ENCODE data around the gene YTHDF2. TPM values are rescaled to one million over a fixed set of nuclear protein-coding genes. Genes with fewer than 3 reads are reported as not detected.
A peak's percentile ranks its signal among the peaks of the same experiment; 100 is the strongest.
"Not testable (repeated sequence)": the region's sequence is repeated elsewhere in the genome, so short reads cannot be mapped to it uniquely, and the experiment has no call there.

The YTHDF2 gene
- total and polyA plus RNA-seq, 5 donors = 27.2 to 43.3 (median 34.5) TPM

DNA sequence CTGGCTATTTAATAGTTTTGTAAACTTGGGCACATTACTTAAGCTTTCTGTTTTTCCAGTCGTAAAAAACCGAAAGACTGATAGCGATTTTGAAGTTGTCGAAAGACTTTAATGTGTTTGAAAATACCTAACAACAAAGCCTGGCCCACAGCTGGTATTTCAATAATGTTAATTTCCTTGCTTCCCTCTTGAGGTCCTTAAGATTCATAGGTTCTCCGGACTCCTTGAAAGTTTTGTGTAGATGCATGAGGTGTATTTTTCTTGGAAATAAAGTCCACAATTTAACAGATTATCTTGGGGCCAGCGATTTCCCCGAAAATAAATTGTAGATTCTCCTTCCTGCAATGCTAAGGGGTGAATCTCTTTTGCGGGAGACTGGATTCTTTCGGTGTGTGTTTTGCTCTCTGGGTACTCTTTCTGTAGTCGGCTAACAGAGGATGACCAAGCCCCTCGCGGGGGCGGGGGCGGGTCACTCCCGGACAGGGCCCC lies 735 bp upstream of the YTHDF2 start:
- Histone ChIP-seq H3K4me3 (ENCODE audit: low read length) (peak overlapping the region; percentile 56), H3K27me3 (ENCODE audit: control insufficient read depth, insufficient read depth) (no peaks in the 10 kb centered on the region), H3K27ac (ENCODE audit: low read length) (peak overlapping the region; percentile 65), H3K9me3 (ENCODE audit: control insufficient read depth, low read length) (no peaks in the 10 kb centered on the region), H3K4me1 (ENCODE audit: control insufficient read depth, insufficient read depth, low read length) (no peaks in the 10 kb centered on the region)
- DNase-seq (no peak), ATAC-seq (no peak)
- intact Hi-C loops (cut with DNase I) = loop anchor here in 2 of 4 donors (5.0 kb wide), 1 partner anchor 94 kb away; the partner anchor contains the start of gene TAF12 (in 2 of the 2)
- 9% methylated on average over 15 of the region's 15 CpGs for WGBS

DNA sequence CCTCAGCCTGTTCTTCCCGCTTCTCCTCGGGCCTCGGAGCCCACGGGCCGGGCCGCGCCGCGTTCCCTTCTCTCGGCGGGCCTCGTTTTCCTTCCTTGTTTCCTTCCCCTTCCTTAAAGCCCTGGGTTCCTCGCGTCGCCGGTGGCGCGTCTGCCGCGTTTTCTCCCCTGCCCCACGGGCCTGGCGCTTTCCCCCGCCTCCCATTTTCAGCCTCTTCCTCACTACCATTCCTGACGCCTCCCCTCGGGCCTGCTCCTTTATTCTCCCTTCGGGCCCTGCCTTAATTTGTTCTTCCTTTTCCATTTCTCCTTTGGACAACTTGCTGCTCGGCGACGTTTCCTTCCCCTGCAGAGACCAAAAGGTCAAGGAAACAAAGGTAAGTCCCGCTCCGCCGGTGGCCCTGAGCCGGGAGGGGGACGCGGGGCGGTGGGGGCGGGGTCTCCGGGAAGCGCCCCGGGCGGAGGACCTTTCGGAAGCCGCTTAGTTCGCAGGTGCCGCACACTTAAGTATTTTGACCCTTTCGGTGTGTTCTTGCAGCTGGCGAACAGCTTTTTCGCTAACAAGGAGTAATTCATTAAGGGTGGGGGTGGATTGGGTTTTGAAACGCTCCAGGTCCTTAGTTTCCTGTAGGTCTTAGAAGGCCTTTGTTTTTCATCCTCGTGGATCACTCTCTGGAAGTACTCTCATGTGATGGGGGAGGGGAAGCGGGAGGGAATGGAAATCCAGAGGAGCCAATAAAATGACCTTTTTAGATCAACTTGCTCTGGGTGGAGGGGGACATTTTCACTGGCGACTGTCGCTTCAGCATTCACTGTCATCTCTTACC lies 780 bp downstream of the YTHDF2 start:
- peak in 2 of 3 donors; percentile 31 to 65 for DNase-seq
- peak overlapping the region; percentile 92 for H3K4me3 ChIP-seq (ENCODE audit: low read length)
- H3K9me3 ChIP-seq (ENCODE audit: control insufficient read depth, low read length) = no peaks in the 10 kb centered on the region

DNA sequence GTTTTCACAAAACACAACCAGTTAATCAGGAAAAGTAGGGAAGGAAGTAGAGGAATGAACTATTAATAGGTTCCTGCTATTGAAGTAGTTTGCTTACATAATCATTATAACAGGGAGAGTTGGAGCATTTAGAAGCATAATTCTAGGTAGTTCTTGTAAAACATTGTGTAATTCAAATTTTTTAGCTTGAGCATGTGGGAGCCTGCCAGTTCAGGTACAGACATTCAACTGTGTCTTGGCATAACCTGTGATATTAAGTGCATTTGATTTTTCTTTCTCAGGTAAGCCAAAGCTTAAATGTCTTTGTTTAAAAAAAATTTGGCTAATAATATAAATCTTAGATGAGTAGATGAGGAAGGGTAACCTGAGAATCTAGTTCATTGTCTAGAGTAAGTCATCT lies 3.4 kb downstream of the YTHDF2 start:
- no peaks in the 10 kb centered on the region for H3K9me3 ChIP-seq (ENCODE audit: control insufficient read depth, low read length)
- H3K4me3 ChIP-seq (ENCODE audit: low read length) = no peak overlapping the region
- no peaks in the 10 kb centered on the region for H3K4me1 ChIP-seq (ENCODE audit: control insufficient read depth, insufficient read depth, low read length)

More for the DNA sequence above, 780 bp downstream of the YTHDF2 start:
- Histone ChIP-seq H3K27ac (ENCODE audit: low read length) (peak overlapping the region; percentile 96), H3K4me1 (ENCODE audit: control insufficient read depth, insufficient read depth, low read length) (no peaks in the 10 kb centered on the region), H3K27me3 (ENCODE audit: control insufficient read depth, insufficient read depth) (no peaks in the 10 kb centered on the region)
- ATAC-seq = peak; percentile 2 to 20
- intact Hi-C loops (cut with DNase I) = loop anchor here in 2 of 4 donors (5.0 kb wide), 1 partner anchor 95 kb away; the partner anchor contains the start of gene TAF12 (in 2 of the 2)
- WGBS = under 1% methylated on average over 53 of the region's 53 CpGs

DNA sequence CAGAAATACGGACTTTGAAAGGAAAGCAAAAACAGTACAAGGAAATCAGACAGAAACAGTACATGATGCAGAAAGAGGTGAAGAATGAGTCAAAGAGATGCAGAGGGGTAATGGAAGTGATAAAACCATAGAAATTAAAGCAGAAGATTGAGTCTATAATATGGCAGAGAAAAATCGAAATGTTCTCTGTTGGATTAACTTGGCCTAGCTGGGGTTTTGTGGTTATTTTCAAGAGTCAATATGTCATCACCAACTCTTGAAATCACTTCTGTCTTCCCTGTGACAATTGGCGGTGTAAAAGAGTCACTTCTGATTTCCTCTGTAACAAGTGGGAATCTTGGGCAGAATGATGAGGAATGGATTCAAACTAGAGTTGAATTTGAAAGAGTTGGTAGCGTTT lies 7.4 kb downstream of the YTHDF2 start:
- peaks cover 2% of the 10 kb centered on the region for H3K4me1 ChIP-seq (ENCODE audit: control insufficient read depth, insufficient read depth, low read length)
- ATAC-seq (no peak), DNase-seq (no peak)
- no peaks in the 10 kb centered on the region for H3K27me3 ChIP-seq (ENCODE audit: control insufficient read depth, insufficient read depth)
- 60% methylated on average over 4 of the region's 4 CpGs for WGBS
- no peak overlapping the region for H3K4me3 ChIP-seq (ENCODE audit: low read length)
- intact Hi-C loops (cut with DNase I) = no loop called here
- H3K9me3 ChIP-seq (ENCODE audit: control insufficient read depth, low read length) = no peaks in the 10 kb centered on the region
- H3K27ac ChIP-seq (ENCODE audit: low read length) = no peak overlapping the region

More for the DNA sequence above, 3.4 kb downstream of the YTHDF2 start:
- no peaks in the 10 kb centered on the region for H3K27me3 ChIP-seq (ENCODE audit: control insufficient read depth, insufficient read depth)
- no peak overlapping the region for H3K27ac ChIP-seq (ENCODE audit: low read length)
- ATAC-seq (no peak), DNase-seq (no peak)
- intact Hi-C loops (cut with DNase I) = no loop called here

DNA sequence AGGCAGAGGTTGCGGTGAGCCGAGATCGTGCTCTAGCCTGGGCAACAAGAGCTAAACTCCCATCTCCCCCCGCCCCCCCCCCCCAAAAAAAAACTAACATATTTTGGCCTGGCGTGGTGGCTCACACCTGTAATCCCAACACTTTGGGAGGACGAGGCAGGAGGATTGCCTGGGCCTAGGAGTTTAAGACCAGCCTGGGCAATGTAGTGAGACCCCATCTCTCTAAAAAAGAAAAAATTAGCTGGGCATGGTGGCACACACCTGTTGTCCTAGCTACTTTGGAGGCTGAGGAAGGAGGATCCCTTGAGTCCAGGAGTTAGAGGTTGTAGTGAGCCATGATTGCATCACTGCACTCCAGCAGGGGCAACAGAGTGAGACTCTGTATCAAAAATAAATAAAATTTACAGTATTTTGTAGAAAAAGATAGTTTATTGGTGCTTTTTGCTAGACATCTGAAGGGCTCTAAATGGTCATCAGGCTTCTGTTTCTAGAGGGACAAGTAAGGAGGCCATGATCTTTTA lies 9.0 kb downstream of the YTHDF2 start:
- H3K9me3 ChIP-seq (ENCODE audit: control insufficient read depth, low read length) = no peaks in the 10 kb centered on the region
- intact Hi-C loops (cut with DNase I) = no loop called here

DNA sequence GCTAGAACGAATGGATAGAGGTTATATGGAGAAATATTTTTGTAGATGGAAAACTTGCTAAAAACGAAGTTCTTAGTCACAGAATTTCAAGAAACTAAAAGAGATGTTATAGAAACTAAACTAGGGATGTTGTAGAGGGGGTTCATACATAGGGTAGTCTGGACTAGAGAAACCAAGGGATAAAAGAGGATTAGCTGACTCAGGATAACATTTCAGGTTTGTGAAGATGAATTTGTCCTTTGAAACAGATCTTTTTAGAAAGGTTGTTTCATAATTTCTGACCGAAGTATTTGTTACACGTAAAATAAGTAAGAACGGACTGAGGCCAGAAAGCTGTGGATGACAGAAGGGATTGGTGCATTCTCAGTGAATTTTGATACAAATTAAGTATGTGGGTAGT lies 13.6 kb downstream of the YTHDF2 start:
- 79% methylated on average over 5 of the region's 5 CpGs for WGBS
- DNase-seq (no peak), ATAC-seq (no peak)
- H3K4me1 ChIP-seq (ENCODE audit: control insufficient read depth, insufficient read depth, low read length) = peaks cover 11% of the 10 kb centered on the region
- H3K4me3 ChIP-seq (ENCODE audit: low read length) = no peak overlapping the region
- no peaks in the 10 kb centered on the region for H3K9me3 ChIP-seq (ENCODE audit: control insufficient read depth, low read length)
- intact Hi-C loops (cut with DNase I) = no loop called here
- no peak overlapping the region for H3K27ac ChIP-seq (ENCODE audit: low read length)
- H3K27me3 ChIP-seq (ENCODE audit: control insufficient read depth, insufficient read depth) = no peaks in the 10 kb centered on the region

More for the DNA sequence above, 9.0 kb downstream of the YTHDF2 start:
- peaks cover 4% of the 10 kb centered on the region for H3K4me1 ChIP-seq (ENCODE audit: control insufficient read depth, insufficient read depth, low read length)
- DNase-seq (no peak), ATAC-seq (no peak)
- no peak overlapping the region for H3K27ac ChIP-seq (ENCODE audit: low read length)
- 95% methylated on average over 6 of the region's 6 CpGs for WGBS
- H3K4me3 ChIP-seq (ENCODE audit: low read length) = no peak overlapping the region
- no peaks in the 10 kb centered on the region for H3K27me3 ChIP-seq (ENCODE audit: control insufficient read depth, insufficient read depth)

DNA sequence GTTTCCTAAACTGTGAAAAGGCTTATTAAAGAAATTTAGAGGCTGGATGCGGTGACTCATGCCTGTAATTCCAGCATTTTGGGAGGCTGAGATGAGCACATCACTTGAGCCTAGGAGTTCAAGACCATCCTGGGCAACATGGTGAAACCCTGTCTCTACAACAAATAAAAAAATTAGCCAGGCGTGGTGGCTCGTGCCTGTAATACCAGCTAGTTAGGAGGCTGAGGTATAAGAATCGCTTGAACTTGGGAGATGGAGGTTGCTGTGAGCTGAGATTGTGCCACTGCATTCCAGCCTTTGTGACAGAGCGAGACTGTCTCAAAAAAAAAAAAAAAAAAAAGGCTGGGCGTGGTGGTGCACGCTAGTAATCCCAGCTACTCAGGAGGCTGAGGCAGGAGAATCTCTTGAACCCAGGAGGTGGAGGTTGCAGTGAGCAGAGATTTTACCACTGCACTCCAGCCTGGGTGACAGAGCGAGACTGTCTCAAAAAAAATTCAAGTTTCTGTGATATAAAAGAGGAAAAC lies 14.1 kb downstream of the YTHDF2 start:
- peaks cover 11% of the 10 kb centered on the region for H3K4me1 ChIP-seq (ENCODE audit: control insufficient read depth, insufficient read depth, low read length)
- H3K27ac ChIP-seq (ENCODE audit: low read length); DNase-seq; ATAC-seq; intact Hi-C loops (cut with DNase I); H3K4me3 ChIP-seq (ENCODE audit: low read length); H3K27me3 ChIP-seq (ENCODE audit: control insufficient read depth, insufficient read depth); H3K9me3 ChIP-seq (ENCODE audit: control insufficient read depth, low read length): not testable (repeated sequence)
- WGBS = 74% methylated on average over 8 of the region's 8 CpGs

DNA sequence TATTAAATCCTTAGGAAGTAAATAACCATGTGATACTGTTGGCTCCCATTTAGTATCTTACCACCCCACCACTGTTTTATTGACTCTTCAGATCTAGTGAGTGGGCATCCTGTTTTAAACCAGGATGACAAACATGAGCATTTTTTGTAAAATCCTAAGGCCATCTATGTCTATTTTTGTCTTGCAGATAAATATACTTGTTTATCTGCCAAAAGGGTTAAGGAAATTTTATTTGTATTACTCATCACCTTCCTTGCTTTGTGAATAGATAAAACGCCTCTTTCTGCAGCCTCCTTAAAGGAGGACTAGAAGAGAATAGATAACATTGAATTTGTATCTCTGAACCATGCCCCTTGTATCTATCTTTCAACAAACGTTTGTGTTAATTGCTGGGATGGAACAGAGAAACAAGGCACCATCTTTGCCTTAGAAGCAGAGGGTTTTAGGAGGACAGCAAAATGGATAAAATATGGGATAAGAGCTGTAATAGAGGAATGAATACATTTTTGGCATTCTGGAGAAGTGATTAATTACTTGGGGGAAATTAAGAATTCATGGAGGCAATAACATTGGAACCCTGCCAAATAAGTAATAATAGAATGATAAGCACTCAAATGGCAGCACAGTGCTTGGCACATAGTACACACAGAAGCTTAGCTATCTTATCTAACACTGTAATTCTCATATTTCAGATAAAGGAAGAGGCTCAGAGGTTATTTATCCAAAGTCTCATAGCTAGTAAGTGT lies 14.7 kb downstream of the YTHDF2 start:
- Histone ChIP-seq H3K27ac (ENCODE audit: low read length) (no peak overlapping the region), H3K4me1 (ENCODE audit: control insufficient read depth, insufficient read depth, low read length) (peaks cover 11% of the 10 kb centered on the region), H3K9me3 (ENCODE audit: control insufficient read depth, low read length) (no peaks in the 10 kb centered on the region), H3K27me3 (ENCODE audit: control insufficient read depth, insufficient read depth) (no peaks in the 10 kb centered on the region), H3K4me3 (ENCODE audit: low read length) (no peak overlapping the region)
- WGBS = 7% methylated on average over 2 of the region's 2 CpGs
- peak in 1 of 2 donors; percentile 33 for ATAC-seq
- DNase-seq = no peak
- intact Hi-C loops (cut with DNase I) = no loop called here

DNA sequence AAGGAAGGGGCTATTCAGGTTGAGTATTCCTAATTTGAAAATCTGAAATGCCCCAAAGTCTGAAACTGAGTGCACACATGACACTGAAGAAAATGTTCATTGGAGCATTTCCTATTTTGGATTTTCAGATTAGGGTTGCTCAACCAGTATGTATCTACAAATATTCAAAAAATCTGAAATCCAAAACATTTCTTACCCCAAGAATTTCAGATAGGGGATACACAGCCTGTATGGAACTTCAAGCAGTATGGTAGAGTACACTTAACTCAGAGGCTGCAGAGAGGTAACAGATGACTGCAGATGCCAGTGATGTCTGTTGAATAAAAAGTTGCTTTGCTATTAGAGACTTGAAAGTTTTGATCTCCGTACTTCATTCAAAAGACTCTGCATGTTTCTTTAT lies 19.0 kb downstream of the YTHDF2 start:
- no peak overlapping the region for H3K27ac ChIP-seq (ENCODE audit: low read length)
- H3K4me1 ChIP-seq (ENCODE audit: control insufficient read depth, insufficient read depth, low read length) = peaks cover 11% of the 10 kb centered on the region

DNA sequence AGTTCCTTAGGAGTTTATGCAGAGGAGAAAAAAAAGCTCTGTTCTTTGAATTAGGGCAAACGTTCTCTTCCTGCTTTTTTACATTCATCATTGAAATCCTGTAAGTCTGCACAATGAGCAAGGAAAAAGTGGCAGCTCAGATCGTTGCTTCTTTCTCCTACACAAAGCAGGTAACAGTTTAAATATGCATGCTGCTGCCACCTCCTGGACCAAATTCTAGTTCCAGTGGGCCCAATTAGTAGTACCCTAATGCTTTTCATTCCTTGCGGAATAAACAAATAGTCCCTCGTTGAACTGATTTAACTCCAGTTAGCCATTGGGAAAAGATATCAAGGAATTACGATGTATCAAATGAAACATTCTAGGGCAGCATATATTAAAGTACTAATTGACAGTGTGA lies 20.1 kb downstream of the YTHDF2 start:
- no peaks in the 10 kb centered on the region for H3K9me3 ChIP-seq (ENCODE audit: control insufficient read depth, low read length)
- 47% methylated on average over 5 of the region's 5 CpGs for whole genome bisulfite sequencing
- no peaks in the 10 kb centered on the region for H3K27me3 ChIP-seq (ENCODE audit: control insufficient read depth, insufficient read depth)
- intact Hi-C loops (cut with DNase I) = no loop called here
- no peak for ATAC-seq
- peaks cover 10% of the 10 kb centered on the region for H3K4me1 ChIP-seq (ENCODE audit: control insufficient read depth, insufficient read depth, low read length)
- no peak overlapping the region for H3K27ac ChIP-seq (ENCODE audit: low read length)
- DNase-seq = no peak
- H3K4me3 ChIP-seq (ENCODE audit: low read length) = no peak overlapping the region

More for the DNA sequence above, 19.0 kb downstream of the YTHDF2 start:
- H3K9me3 ChIP-seq (ENCODE audit: control insufficient read depth, low read length) = no peaks in the 10 kb centered on the region
- no peak overlapping the region for H3K4me3 ChIP-seq (ENCODE audit: low read length)
- DNase-seq (no peak), ATAC-seq (no peak)
- WGBS = 52% methylated on average over 1 of the region's 1 CpG
- intact Hi-C loops (cut with DNase I) = no loop called here
- no peaks in the 10 kb centered on the region for H3K27me3 ChIP-seq (ENCODE audit: control insufficient read depth, insufficient read depth)
